Measurements from ENCODE around the gene NPL.
A peak's percentile ranks its signal among the peaks of the same experiment; 100 is the strongest.

Gene NPL

GRCh38 chr1:182789138-182790076 is at the start of gene NPL:
Gene NPL (plus strand): TSS chr1:182789773. CDS start chr1:182794372, 4,599 bp downstream.
- peak; percentile 87 to 92 for DNase-seq

- DNase-seq: no peak
Measured at GRCh38 chr1:182740120-182740519, 49.5 kb upstream of the NPL start.

GRCh38 chr1:182742780-182743179 is 46.8 kb upstream of the NPL start:
- DNase-seq: no peak

- no peak for DNase-seq
Measured at GRCh38 chr1:182752077-182752988, 37.2 kb upstream of the NPL start.

GRCh38 chr1:182754087-182754486 is 35.5 kb upstream of the NPL start:
- DNase-seq: no peak

- no peak for DNase-seq
Measured at GRCh38 chr1:182754543-182755314, 34.8 kb upstream of the NPL start.

- no peak for DNase-seq
Measured at GRCh38 chr1:182755632-182756031, 33.9 kb upstream of the NPL start.

- DNase-seq: no peak
Measured at GRCh38 chr1:182756423-182756822, 33.1 kb upstream of the NPL start.

- DNase-seq: no peak
Measured at GRCh38 chr1:182761396-182762395, 27.9 kb upstream of the NPL start.

GRCh38 chr1:182762536-182762935 is 27.0 kb upstream of the NPL start:
- no peak for DNase-seq

- peak; percentile 55 to 63 for DNase-seq
Measured at GRCh38 chr1:182764029-182764727, 25.4 kb upstream of the NPL start.

- no peak for DNase-seq
Measured at GRCh38 chr1:182765391-182765790, 24.2 kb upstream of the NPL start.

- no peak for DNase-seq
Measured at GRCh38 chr1:182766050-182766449, 23.5 kb upstream of the NPL start.

- no peak for DNase-seq
Measured at GRCh38 chr1:182766881-182767645, 22.5 kb upstream of the NPL start.

- DNase-seq: no peak
Measured at GRCh38 chr1:182768963-182769362, 20.6 kb upstream of the NPL start.

GRCh38 chr1:182770232-182770631 is 19.3 kb upstream of the NPL start:
- DNase-seq: no peak

GRCh38 chr1:182771187-182771984 is 18.2 kb upstream of the NPL start:
- DNase-seq: no peak

- no peak for DNase-seq
Measured at GRCh38 chr1:182777386-182777785, 12.2 kb upstream of the NPL start.

GRCh38 chr1:182778862-182779261 is 10.7 kb upstream of the NPL start:
- DNase-seq: no peak

Measured in NCI-H187 (cell line).